ENCODE results near the gene OR7G1. TPM values are rescaled to one million over a fixed set of nuclear protein-coding genes. Genes with fewer than 3 reads are reported as not detected.

The OR7G1 gene
- total RNA-seq, 1 experiment from 2014 or later = not detected

GRCh38 chr19:9156304-9156703, 40.7 kb upstream of the OR7G1 start:
- no CpG with 5 or more reads among the region's 1 CpG for WGBS (ENCODE audit: extremely low coverage, insufficient read length, low lambda C conversion rate)
- Histone ChIP-seq H3K79me1 (ENCODE audit: insufficient read depth, low read depth, low read length, poor library complexity, severe bottlenecking) (peaks cover 18% of the 10 kb centered on the region), H2BK12ac (ENCODE audit: insufficient read length, low read depth, low read length) (no peak overlapping the region), H4K20me1 (ENCODE audit: control insufficient read depth, insufficient read depth, insufficient read length) (no peaks in the 10 kb centered on the region), H3K9ac (ENCODE audit: extremely low read depth, insufficient read length, low read length) (no peak overlapping the region), H3K27me3 (ENCODE audit: insufficient read depth, low read length) (no peaks in the 10 kb centered on the region), H3K79me2 (ENCODE audit: insufficient read depth, low read length) (peaks cover 40% of the 10 kb centered on the region; the same call in 1 of the 2 replicates), H2BK120ac (ENCODE audit: low read depth, low read length, poor library complexity, severe bottlenecking) (no peak overlapping the region), H2BK20ac (ENCODE audit: low read depth, low read length, poor library complexity, severe bottlenecking) (no peak overlapping the region), H3K56ac (ENCODE audit: insufficient read length, low read depth, low read length) (no peak overlapping the region), H3K9me3 (ENCODE audit: control insufficient read depth, low read depth, low read length) (peaks cover 25% of the 10 kb centered on the region), H4K8ac (replicated peaks; ENCODE audit: insufficient read length, low read depth, low read length) (no peak overlapping the region), H3K18ac (ENCODE audit: insufficient read length, low read depth, low read length) (no peak overlapping the region), H2AK5ac (ENCODE audit: insufficient read length, low read length) (no peak overlapping the region), H2BK15ac (ENCODE audit: low read depth, low read length) (no peak overlapping the region), H3T11ph (ENCODE audit: low read length) (no peak overlapping the region), H3K4me2 (ENCODE audit: insufficient read depth, insufficient read length, low read length) (no peak overlapping the region), H3K27ac (ENCODE audit: insufficient read length, low read depth, low read length) (no peak overlapping the region), H3K4ac (ENCODE audit: low read depth, low read length) (no peak overlapping the region), H2BK5ac (ENCODE audit: insufficient read length, low read length) (no peak overlapping the region), H4K5ac (ENCODE audit: insufficient read length, low read depth, low read length) (no peak overlapping the region), H3K23ac (ENCODE audit: insufficient read length, low read depth, low read length) (no peak overlapping the region), H3K4me1 (ENCODE audit: insufficient read depth, low read length) (no peaks in the 10 kb centered on the region), H3K23me2 (ENCODE audit: insufficient read length, low read depth, low read length, poor library complexity, severe bottlenecking) (no peaks in the 10 kb centered on the region), H2AFZ (ENCODE audit: low read length) (no peak overlapping the region), H4K91ac (ENCODE audit: insufficient read length, low read depth, low read length) (no peak overlapping the region), H3K14ac (ENCODE audit: insufficient read depth, low read length) (no peak overlapping the region)
- no peaks in the 10 kb centered on the region; the same call in none of the 2 replicates for H3K27me3 Mint-ChIP-seq (ENCODE audit: low read depth)
- no peak for DNase-seq
- 0 out of 4 replicates have a peak, but pooled peaks cover 0 to 2% of the 10 kb centered on the region in 2 experiments for H3K4me1 Mint-ChIP-seq
- peaks cover 56 to 88% of the 10 kb centered on the region in 2 experiments for H3K9me3 Mint-ChIP-seq
- H3K4me3 Mint-ChIP-seq = no peak overlapping the region
- no peak for TF ChIP-seq CTCF (conservative IDR thresholded peaks at IDR 0.05)
- no peak overlapping the region for H3K27ac Mint-ChIP-seq
- H3K36me3 Mint-ChIP-seq (ENCODE audit: insufficient read depth in 1 of 3, low read depth in 3 of 3) = peaks cover 97 to 100% (median 99%) of the 10 kb centered on the region in 3 experiments
